Peyer's patch (tissue), 4 donors: ENCODE measurements around the gene RASGRF2.

Experiments used
- CTCF ChIP-seq, 6 experiments: fragments of 450-650 bp in 4 of 6; fragments of 200-600 bp in 2 of 6; sonication (generic) in 1 of 6; IDR thresholded peaks; one replicate each; pipeline ENCODE4 v1.5.1; 2017 to 2019; ENCODE audit warnings: antibody characterized with exemption in 6 of 6, mild to moderate bottlenecking in 3 of 6, moderate library complexity in 1 of 6
- POLR2A ChIP-seq, 2 donors: fragments of 450-650 bp; IDR thresholded peaks; one replicate each; pipeline ENCODE4 v1.5.1; 2017; ENCODE audit warnings: antibody characterized with exemption in 2 of 2, mild to moderate bottlenecking in 2 of 2, moderate library complexity in 2 of 2

- no peak for TF ChIP-seq CTCF (IDR thresholded peaks at IDR 0.05)
- TF ChIP-seq POLR2A (IDR thresholded peaks at IDR 0.05) = no peak
Measured at GRCh38 chr5:81164936-81165335, 204.8 kb downstream of the RASGRF2 start.
